PFSK-1 (cell line): ENCODE data around the gene BRD3OS.

Experiments
- FOXP2 ChIP-seq: optimal IDR thresholded peaks from 2 replicates; pipeline ENCODE3; 2011; ENCODE audit warnings: borderline replicate concordance, control low read depth, inconsistent platforms; ENCODE audit not compliant: insufficient read depth; ENCODE audit errors: extremely low read length, extremely low read depth
- POLR2AphosphoS5 ChIP-seq: IDR thresholded peaks from 2 replicates; pipeline ENCODE4 v1.6.1; 2012; ENCODE audit warnings: low read depth, mild to moderate bottlenecking, control low read depth, low read length, moderate library complexity
- TAF1 ChIP-seq: IDR thresholded peaks from 2 replicates; pipeline ENCODE4 v1.6.1; 2012; ENCODE audit warnings: low read length, control low read depth, borderline replicate concordance; ENCODE audit not compliant: insufficient read depth

DNA sequence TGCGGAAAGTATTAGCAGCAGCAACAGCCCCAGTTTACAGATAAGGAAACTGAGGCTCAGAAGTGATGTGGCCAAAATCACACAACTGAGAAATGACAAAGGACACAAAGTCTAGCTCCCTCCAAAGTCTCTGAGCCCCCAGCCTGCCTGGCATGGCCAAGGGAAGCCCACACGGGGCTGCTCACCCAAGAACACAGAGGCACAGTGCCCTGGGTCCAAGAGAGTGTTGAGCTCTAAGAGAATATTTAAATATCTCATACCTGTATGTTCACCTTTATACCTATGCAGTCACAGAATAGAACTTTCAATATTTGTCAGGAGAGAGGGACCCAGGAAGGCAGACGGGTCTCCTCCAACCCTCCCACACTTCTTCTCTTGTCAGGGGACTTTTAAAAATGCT lies 49.8 kb upstream of the BRD3OS start:
- TF ChIP-seq TAF1 (no peak), POLR2AphosphoS5 (no peak), FOXP2 (no peak)
